GM19351 (cell line): ENCODE results near the gene DGKZ.

Source experiments
- ATAC-seq: cut with Tn5 transposase; IDR thresholded peaks from one replicate; pipeline ENCODE4 v1.9.1; 2021; ENCODE audit warnings: mild to moderate bottlenecking, moderate library complexity; ENCODE audit not compliant: unreplicated experiment

DGKZ gene

DNA sequence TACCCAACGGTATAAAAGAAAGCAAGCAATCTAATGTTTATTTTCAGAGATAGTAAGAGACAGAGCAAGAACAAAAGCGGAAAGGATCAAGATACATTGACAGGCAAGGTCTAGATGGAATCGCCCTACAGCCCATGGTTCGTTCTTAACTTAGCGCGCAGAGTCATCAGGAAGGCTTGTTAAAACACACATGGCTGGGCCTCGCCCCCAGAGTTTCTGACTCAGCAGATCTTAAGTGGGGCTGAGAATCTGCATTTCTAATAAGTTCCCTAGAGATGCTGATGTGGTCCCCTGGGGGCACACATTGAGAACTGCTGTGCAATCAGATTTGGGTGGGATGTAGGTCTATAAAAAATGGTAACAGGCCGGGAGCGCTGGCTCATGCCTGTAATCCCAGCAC is 80.1 kb downstream of the DGKZ start:
- no peak for ATAC-seq

DNA sequence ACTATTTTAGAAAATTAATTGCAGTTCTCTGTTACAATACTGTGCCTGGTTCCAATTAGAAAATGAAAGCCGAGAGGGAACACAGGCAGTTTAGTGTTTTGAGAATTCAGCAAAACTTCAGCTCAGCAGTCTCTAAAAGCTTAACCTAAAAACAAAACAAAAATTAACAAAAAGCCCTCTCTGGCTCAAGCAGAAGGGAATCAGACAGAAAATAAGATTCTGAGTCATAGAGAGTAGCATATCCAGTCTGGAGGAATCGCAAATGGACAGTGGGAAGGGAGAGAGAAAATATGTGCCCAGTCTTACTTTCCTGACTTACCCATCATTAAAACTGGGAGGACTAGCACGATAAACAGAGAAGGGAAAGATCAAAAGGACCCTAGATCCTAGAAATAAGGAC is 82.5 kb downstream of the DGKZ start:
- ATAC-seq: no peak
